Uterus (tissue), 4 donors: ENCODE measurements around the gene CCDC179. TPM values are rescaled to one million over a fixed set of nuclear protein-coding genes. Genes with fewer than 3 reads are reported as not detected.

Experiments
- DNase-seq, 2 donors: peaks; one replicate each; pipeline ENCODE4 v3.0.0-alpha.2; 2019 to 2020
- H3K27ac ChIP-seq, 2 donors: fragments of 200-600 bp; sonication (generic); 1 replicate in 1 of 2; 2 replicates in 1 of 2; pipeline ENCODE4 v1.5.1; 2016 to 2018
- H3K27me3 ChIP-seq, 2 donors: fragments of 200-600 bp; sonication (generic); one replicate each; pipeline ENCODE4 v1.5.1; 2018 to 2019; ENCODE audit warnings: control low read depth in 1 of 2
- H3K36me3 ChIP-seq, 2 donors: fragments of 200-600 bp; sonication (generic); one replicate each; pipeline ENCODE4 v1.5.1; 2019; ENCODE audit warnings: control low read depth in 1 of 2
- H3K4me1 ChIP-seq, 2 donors: fragments of 200-600 bp; sonication (generic); one replicate each; pipeline ENCODE4 v1.5.1; 2018 to 2019; ENCODE audit warnings: control low read depth in 1 of 2
- H3K4me3 ChIP-seq, 2 donors: fragments of 200-600 bp; sonication (generic); 1 replicate in 1 of 2; 2 replicates in 1 of 2; pipeline ENCODE4 v1.5.1; 2018 to 2019; ENCODE audit warnings: mild to moderate bottlenecking in 1 of 2
- H3K9me3 ChIP-seq, 2 donors: fragments of 200-600 bp; sonication (generic); one replicate each; pipeline ENCODE4 v1.5.1; 2019; ENCODE audit warnings: control low read depth in 1 of 2
- POLR2A ChIP-seq, 2 donors: fragments of 450-650 bp; IDR thresholded peaks; one replicate each; pipeline ENCODE4 v1.6.1; 2016; ENCODE audit warnings: antibody characterized with exemption in 2 of 2, mild to moderate bottlenecking in 1 of 2, moderate library complexity in 1 of 2
- intact Hi-C: fragments of 100-400 bp; cut with DNase I; formaldehyde crosslinking; loops from one replicate; pipeline ENCODE4 v1.15.1; 2023; ENCODE audit warnings: low total_unique reads
- total RNA-seq, 4 donors: library from RNA; depleted of rRNA in 3 of 4; stranded (reverse); fragments of >200 nt in 3 of 4; gene quantifications; one replicate each; pipeline versions ENCODE4 v1.1.0 to v1.2.4, GENCODE V29; 2014 to 2023
- TF ChIP-seq, protein P1 (sequence below), 4 experiments: fragments of 200-600 bp in 2 of 4; fragments of 450-650 bp in 2 of 4; sonication (generic) in 2 of 4; IDR thresholded peaks; one replicate each; pipeline ENCODE4 v1.5.1; 2016 to 2019; ENCODE audit warnings: antibody characterized with exemption in 4 of 4, mild to moderate bottlenecking in 2 of 4, moderate library complexity in 1 of 4
- donor health status: DM: yes; HTN: yes; CAD: no.

Gene CCDC179
- total RNA-seq, 4 donors from 2014 or later = not detected

DNA sequence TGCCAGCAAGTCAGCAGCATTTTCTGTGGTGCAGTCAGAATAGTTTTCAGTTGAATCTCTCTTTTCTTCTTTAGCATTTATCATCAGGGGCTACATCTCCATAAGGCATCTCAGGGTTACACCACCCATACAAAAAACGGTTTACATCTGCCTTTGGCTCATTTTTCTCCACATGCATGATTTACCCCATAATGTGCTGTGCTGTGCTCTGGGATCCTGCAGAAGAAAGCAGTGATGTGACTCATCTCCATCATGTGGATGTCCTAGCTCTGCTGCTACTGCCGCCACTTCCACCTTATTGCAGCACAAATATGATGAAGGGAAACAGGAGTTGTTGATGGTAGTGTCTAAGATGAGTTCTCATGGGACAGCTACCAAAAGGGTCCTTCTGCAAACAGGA is 30.0 kb upstream of the CCDC179 start:
- intact Hi-C loops = no loop called here
- H3K4me1 ChIP-seq = no peaks in the 10 kb centered on the region
- TF ChIP-seq, protein P1, sequence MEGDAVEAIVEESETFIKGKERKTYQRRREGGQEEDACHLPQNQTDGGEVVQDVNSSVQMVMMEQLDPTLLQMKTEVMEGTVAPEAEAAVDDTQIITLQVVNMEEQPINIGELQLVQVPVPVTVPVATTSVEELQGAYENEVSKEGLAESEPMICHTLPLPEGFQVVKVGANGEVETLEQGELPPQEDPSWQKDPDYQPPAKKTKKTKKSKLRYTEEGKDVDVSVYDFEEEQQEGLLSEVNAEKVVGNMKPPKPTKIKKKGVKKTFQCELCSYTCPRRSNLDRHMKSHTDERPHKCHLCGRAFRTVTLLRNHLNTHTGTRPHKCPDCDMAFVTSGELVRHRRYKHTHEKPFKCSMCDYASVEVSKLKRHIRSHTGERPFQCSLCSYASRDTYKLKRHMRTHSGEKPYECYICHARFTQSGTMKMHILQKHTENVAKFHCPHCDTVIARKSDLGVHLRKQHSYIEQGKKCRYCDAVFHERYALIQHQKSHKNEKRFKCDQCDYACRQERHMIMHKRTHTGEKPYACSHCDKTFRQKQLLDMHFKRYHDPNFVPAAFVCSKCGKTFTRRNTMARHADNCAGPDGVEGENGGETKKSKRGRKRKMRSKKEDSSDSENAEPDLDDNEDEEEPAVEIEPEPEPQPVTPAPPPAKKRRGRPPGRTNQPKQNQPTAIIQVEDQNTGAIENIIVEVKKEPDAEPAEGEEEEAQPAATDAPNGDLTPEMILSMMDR (IDR thresholded peaks at IDR 0.05) = no peak
- TF ChIP-seq POLR2A (IDR thresholded peaks at IDR 0.05) = no peak
- no peak for DNase-seq
- no peak overlapping the region for H3K4me3 ChIP-seq
- no peaks in the 10 kb centered on the region for H3K27me3 ChIP-seq
- no peaks in the 10 kb centered on the region for H3K36me3 ChIP-seq
- no peaks in the 10 kb centered on the region for H3K9me3 ChIP-seq
- H3K27ac ChIP-seq = no peak overlapping the region

DNA sequence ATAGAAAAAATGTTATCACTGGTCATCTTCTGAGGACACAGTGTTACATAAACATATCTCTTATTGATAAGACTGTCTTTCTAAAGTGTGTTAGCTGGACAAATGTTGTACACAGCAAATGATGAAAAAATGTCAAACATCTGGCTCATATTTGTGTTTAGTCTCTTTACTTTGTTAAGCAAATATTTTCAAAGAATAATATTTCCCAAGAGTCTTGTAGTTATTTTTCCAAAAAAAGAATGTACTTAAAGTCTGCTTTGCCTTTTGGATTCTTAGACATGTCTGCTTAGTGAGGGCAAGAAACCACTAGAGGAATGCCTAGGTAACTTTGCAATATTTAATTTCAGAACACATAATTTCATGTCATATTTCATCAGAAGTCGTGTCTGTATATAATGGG is 23.9 kb upstream of the CCDC179 start:
- Histone ChIP-seq H3K36me3 (no peaks in the 10 kb centered on the region), H3K4me3 (no peak overlapping the region), H3K9me3 (no peaks in the 10 kb centered on the region), H3K27ac (no peak overlapping the region), H3K4me1 (no peaks in the 10 kb centered on the region), H3K27me3 (no peaks in the 10 kb centered on the region)
- no peak for TF ChIP-seq POLR2A (IDR thresholded peaks at IDR 0.05)
- TF ChIP-seq, protein P1 (IDR thresholded peaks at IDR 0.05) = no peak
- DNase-seq = no peak
- intact Hi-C loops = no loop called here

DNA sequence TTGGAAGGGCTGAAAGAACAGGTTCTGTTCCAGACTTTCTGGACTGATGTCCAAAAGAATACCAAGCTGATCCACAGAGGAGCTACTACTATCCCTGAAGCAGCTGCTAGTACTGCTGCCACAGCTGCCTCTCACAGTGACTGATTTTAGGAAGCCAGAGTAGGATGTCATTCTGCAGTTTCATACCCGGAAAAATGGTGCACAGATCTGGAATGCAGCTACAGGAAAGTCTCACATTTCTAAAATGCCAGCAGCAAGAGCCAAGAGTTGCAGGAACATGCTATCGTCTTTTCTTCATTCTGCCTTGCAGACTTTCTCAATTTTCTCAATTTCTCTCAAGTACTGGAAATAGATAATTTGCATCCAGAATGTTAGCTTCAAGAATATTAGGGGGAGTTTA is 19.4 kb upstream of the CCDC179 start:
- Histone ChIP-seq H3K4me1 (no peaks in the 10 kb centered on the region), H3K27me3 (no peaks in the 10 kb centered on the region), H3K27ac (no peak overlapping the region), H3K4me3 (no peak overlapping the region), H3K36me3 (no peaks in the 10 kb centered on the region), H3K9me3 (no peaks in the 10 kb centered on the region)
- intact Hi-C loops = no loop called here
- TF ChIP-seq, protein P1 (IDR thresholded peaks at IDR 0.05) = no peak
- no peak for DNase-seq

DNA sequence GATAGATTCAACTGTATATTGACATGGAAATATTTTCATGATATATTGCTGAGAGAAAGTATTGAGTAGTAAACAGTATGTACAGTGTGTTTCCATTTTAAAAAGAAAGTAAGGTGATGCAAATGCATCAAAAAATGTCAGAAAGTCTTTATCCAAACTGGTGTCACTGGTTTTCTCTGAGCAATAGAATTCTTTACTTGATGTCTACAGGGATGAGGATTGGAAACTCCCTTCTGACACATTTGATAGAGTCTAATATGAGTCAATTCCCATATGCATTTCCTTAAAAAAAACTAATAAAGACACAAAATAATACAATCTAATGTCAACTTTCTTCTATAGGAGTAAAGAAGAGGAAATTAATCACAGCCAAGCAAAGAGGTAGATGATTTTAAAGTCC is 18.3 kb upstream of the CCDC179 start:
- no peak for DNase-seq
- no peaks in the 10 kb centered on the region for H3K36me3 ChIP-seq
- no peaks in the 10 kb centered on the region for H3K4me1 ChIP-seq
- H3K4me3 ChIP-seq = no peak overlapping the region
- no peak overlapping the region for H3K27ac ChIP-seq
- no peaks in the 10 kb centered on the region for H3K27me3 ChIP-seq
- intact Hi-C loops = no loop called here
- no peak for TF ChIP-seq POLR2A (IDR thresholded peaks at IDR 0.05)
- TF ChIP-seq, protein P1 (IDR thresholded peaks at IDR 0.05) = no peak
- H3K9me3 ChIP-seq = no peaks in the 10 kb centered on the region

DNA sequence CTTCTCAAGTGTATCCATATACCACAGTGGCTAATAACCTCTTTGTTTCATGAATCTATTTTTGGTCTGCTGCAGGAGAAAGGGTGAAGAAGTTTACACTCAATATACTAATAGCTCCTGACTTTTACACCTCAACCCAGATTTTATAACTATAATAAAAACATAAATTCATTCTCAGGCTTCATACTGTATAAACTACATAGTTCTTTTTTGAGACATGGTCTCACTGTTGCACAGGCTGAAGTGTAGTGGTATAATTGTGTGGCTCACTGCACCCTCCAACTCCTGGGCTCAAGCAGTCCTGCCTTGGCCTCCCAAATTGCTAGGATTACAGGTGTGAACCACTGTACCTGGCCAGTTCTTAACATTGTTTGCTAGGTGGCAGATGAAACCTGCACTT is 17.8 kb upstream of the CCDC179 start:
- intact Hi-C loops = no loop called here
- Histone ChIP-seq H3K4me3 (no peak overlapping the region), H3K27ac (no peak overlapping the region), H3K27me3 (no peaks in the 10 kb centered on the region), H3K36me3 (no peaks in the 10 kb centered on the region), H3K4me1 (no peaks in the 10 kb centered on the region), H3K9me3 (no peaks in the 10 kb centered on the region)
- TF ChIP-seq, protein P1 (IDR thresholded peaks at IDR 0.05) = no peak
- TF ChIP-seq POLR2A (IDR thresholded peaks at IDR 0.05) = no peak
- no peak for DNase-seq
